ENCODE data around the gene WDR19.

WDR19 gene

DNA sequence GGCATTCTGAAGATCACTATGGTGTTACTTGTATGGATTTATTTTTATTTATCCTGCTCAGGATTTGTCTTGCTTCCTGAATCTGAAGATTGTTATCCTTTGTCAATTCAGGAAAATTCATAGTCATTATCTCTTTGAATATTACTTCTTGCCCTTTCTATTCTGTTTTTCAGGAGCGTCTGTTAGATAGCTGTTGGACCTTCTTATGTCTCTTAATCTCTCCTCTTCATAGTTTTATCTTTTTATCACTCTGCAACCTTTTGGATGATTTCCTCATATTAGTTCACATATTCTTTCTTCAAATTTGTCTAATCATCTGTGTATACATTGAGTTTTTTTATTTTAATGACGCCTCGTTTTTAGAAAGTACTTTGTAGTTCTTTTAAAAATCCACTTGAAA, 19.6 kb downstream of the WDR19 start:
- Mint-ChIP-seq H3K9me3 (peaks cover 2% of the 10 kb centered on the region), H3K36me3 (ENCODE audit: low read depth) (peaks cover 6% of the 10 kb centered on the region), H3K4me3 (no peak overlapping the region), H3K4me1 (ENCODE audit: low read depth) (peaks cover 3% of the 10 kb centered on the region), H3K27ac (no peak overlapping the region), H3K27me3 (ENCODE audit: low read depth) (no peaks in the 10 kb centered on the region)

DNA sequence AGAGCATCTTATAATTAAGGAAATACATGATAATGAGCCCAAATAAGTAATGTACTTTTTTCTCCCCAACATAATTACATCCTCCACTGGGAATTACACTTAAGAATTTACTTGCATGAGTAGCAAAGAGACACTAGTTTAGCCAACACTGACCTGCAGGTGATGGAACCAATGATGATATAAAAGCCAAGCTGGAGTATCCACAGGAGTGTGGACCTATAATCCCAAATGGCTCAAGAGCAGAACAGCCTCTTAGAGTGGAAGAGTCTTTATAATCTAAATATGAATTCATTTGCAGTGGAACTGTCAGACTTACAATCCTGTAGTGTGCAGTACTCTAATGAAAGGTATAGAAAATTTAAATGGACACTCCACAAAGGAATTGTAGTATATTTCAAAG, 22.2 kb downstream of the WDR19 start:
- Mint-ChIP-seq H3K9me3 (peaks cover 2% of the 10 kb centered on the region), H3K27me3 (ENCODE audit: low read depth) (no peaks in the 10 kb centered on the region), H3K4me1 (ENCODE audit: low read depth) (peaks cover 3% of the 10 kb centered on the region), H3K4me3 (no peak overlapping the region), H3K36me3 (ENCODE audit: low read depth) (peaks cover 10% of the 10 kb centered on the region), H3K27ac (no peak overlapping the region)

DNA sequence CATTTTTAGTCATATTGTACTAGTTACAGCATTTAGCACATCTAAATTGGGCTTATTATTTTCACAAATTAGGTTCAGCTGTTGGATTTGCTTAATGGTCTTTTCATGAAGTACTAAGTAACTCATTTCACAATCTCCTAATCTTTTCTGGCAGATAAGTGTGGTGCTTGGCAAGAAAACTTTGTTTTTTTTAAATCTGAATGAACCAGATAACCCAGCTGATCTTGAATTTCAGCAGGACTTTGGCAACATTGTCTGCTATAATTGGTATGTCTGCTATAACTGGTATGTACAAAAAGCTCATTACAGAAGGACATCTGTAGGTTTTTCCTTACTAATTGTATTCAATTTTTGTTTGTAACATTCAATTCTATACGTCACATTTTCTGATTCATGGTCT, 22.7 kb downstream of the WDR19 start:
- peaks cover 2% of the 10 kb centered on the region for H3K9me3 Mint-ChIP-seq
- no peak overlapping the region for H3K4me3 Mint-ChIP-seq
- H3K27ac Mint-ChIP-seq, result no peak overlapping the region
- peaks cover 10% of the 10 kb centered on the region for H3K36me3 Mint-ChIP-seq (ENCODE audit: low read depth)
- H3K27me3 Mint-ChIP-seq (ENCODE audit: low read depth), result no peaks in the 10 kb centered on the region
- peaks cover 3% of the 10 kb centered on the region for H3K4me1 Mint-ChIP-seq (ENCODE audit: low read depth)

DNA sequence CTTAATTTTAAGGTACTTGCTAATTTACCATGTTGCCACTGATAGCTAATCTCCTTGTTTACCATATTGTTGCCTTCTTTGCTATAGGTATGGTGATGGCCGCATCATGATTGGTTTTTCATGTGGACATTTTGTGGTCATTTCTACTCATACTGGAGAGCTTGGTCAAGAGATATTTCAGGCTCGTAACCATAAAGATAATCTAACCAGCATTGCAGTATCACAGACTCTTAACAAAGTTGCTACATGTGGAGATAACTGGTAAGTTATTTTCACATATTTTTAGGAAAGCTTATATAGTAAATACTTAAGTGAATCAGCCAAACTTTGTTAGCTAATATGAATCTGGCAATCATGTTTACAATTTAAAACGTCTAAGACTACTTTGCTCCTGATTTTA, 23.1 kb downstream of the WDR19 start:
- peaks cover 2% of the 10 kb centered on the region for H3K9me3 Mint-ChIP-seq
- peaks cover 3% of the 10 kb centered on the region for H3K4me1 Mint-ChIP-seq (ENCODE audit: low read depth)
- H3K36me3 Mint-ChIP-seq (ENCODE audit: low read depth), result peaks cover 10% of the 10 kb centered on the region
- no peaks in the 10 kb centered on the region for H3K27me3 Mint-ChIP-seq (ENCODE audit: low read depth)
- H3K27ac Mint-ChIP-seq, result no peak overlapping the region
- no peak overlapping the region for H3K4me3 Mint-ChIP-seq

DNA sequence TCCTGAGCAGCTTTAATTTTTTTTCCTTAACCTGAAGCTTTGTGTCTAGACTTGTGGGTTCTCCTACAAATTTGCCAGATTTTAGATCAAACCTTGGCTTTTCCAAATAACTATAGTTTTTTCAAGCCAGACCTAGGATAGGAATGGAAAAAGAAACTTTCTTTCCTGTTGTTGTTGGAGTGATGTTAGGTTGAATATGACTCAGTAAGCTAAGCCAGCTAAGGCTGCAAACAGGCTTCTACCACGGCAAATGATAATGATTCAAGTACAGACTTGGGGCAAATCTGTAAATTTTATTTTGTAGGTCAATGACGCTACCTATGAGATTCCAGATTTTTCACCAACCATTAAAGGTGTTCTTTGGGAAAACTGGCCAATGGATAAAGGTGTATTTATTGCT, 45.6 kb downstream of the WDR19 start:
- H3K4me1 Mint-ChIP-seq (ENCODE audit: low read depth), result no peaks in the 10 kb centered on the region
- H3K27ac Mint-ChIP-seq, result no peak overlapping the region

DNA sequence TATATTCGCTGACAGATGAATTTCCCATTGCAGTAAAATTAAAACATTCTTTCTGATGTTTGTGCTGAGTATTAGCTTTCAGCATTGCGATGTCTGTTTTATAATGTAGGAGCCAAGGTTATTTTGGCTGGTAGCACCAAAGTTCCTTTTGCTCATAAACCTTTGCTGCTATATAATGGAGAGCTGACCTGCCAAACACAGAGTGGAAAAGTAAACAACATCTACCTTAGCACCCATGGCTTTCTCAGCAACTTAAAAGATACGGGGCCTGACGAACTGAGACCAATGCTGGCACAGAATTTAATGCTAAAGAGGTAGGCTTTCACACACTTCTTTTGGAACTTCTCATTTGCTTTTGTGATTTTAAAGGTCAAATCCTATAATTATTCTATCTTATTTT, 46.0 kb downstream of the WDR19 start:
- Mint-ChIP-seq H3K27ac (no peak overlapping the region), H3K27me3 (ENCODE audit: low read depth) (no peaks in the 10 kb centered on the region), H3K36me3 (ENCODE audit: low read depth) (no peaks in the 10 kb centered on the region), H3K4me1 (ENCODE audit: low read depth) (no peaks in the 10 kb centered on the region), H3K4me3 (no peak overlapping the region), H3K9me3 (no peaks in the 10 kb centered on the region)

More for the DNA sequence above, 45.6 kb downstream of the WDR19 start:
- no peak overlapping the region for H3K4me3 Mint-ChIP-seq
- H3K36me3 Mint-ChIP-seq (ENCODE audit: low read depth), result no peaks in the 10 kb centered on the region
- H3K9me3 Mint-ChIP-seq, result no peaks in the 10 kb centered on the region
- H3K27me3 Mint-ChIP-seq (ENCODE audit: low read depth), result no peaks in the 10 kb centered on the region

DNA sequence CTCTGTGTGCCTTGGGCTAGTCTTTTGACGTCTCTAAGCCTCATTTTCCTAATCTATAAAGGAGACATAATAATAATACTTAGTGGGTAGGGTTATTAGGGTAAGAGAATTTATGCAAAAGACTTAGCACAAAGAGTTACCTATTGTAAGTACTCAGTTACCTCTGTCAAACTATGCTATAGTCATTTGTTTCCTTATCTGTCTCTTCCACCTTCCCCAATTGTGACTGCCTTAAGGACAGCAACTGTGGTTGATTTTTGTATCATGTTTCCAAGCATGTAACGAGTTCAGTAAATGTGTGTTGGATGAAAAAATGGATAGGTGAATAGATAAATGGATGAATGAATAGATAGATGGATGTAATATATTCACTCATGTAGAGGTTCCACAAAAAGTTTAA, 48.1 kb downstream of the WDR19 start:
- H3K4me3 Mint-ChIP-seq, result no peak overlapping the region
- H3K9me3 Mint-ChIP-seq, result no peaks in the 10 kb centered on the region
- no peak overlapping the region for H3K27ac Mint-ChIP-seq
- H3K4me1 Mint-ChIP-seq (ENCODE audit: low read depth), result no peaks in the 10 kb centered on the region
- no peaks in the 10 kb centered on the region for H3K36me3 Mint-ChIP-seq (ENCODE audit: low read depth)
- no peaks in the 10 kb centered on the region for H3K27me3 Mint-ChIP-seq (ENCODE audit: low read depth)

DNA sequence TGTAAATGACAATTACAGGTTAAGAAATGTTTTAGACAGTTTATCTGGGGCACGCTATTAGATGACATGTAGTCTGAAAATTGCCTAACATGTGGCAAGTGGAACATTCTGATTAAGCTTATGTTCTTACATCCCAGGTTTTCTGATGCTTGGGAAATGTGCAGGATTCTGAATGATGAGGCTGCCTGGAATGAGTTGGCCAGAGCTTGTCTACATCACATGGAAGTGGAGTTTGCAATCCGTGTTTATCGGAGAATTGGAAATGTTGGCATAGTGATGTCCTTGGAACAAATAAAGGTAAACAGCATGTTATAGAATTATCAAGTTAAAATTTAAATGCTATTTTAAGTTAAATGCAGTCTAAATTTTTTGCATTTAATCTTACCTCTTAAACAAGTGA, 49.3 kb downstream of the WDR19 start:
- Mint-ChIP-seq H3K9me3 (no peaks in the 10 kb centered on the region), H3K4me3 (no peak overlapping the region), H3K27me3 (ENCODE audit: low read depth) (no peaks in the 10 kb centered on the region), H3K4me1 (ENCODE audit: low read depth) (no peaks in the 10 kb centered on the region), H3K36me3 (ENCODE audit: low read depth) (no peaks in the 10 kb centered on the region), H3K27ac (no peak overlapping the region)

DNA sequence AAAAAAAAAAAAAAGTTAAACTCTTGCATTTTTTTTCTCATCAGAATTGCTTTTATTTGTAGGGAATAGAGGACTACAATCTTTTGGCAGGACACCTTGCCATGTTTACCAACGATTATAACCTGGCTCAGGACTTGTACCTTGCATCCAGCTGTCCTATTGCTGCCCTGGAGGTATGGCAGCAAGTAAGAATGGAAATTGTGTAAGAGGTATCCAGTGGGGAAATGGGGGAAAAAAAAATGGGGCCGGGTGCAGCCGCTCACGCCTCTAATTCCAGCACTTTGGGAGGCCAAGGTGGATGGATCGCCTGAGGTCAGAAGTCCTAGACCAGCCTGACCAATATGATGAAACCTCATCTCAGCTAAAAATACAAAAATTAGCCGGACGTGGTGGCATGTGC, 49.8 kb downstream of the WDR19 start:
- Mint-ChIP-seq H3K4me3 (no peak overlapping the region), H3K27me3 (ENCODE audit: low read depth) (no peaks in the 10 kb centered on the region), H3K27ac (no peak overlapping the region), H3K36me3 (ENCODE audit: low read depth) (no peaks in the 10 kb centered on the region), H3K9me3 (no peaks in the 10 kb centered on the region), H3K4me1 (ENCODE audit: low read depth) (no peaks in the 10 kb centered on the region)

DNA sequence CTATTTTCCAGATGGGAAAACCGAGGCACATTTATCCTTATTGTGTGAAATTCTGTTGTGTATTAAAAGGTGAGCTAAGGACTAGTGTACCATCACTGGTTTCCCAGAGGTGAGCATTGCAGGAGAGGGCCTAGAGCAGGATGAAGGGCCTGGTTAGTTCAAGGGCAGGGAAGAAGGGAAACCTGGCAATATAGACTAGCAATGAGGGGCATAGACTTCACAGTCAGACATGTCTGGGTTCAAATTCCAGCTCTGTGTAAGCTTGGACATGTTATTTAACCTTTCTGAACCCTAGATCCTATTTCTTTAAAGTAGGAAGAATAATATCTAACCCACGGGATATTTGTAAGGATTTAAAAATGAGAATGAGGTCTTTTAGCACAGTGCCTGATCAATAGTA, 50.8 kb downstream of the WDR19 start:
- Mint-ChIP-seq H3K27me3 (ENCODE audit: low read depth) (no peaks in the 10 kb centered on the region), H3K36me3 (ENCODE audit: low read depth) (no peaks in the 10 kb centered on the region), H3K4me1 (ENCODE audit: low read depth) (no peaks in the 10 kb centered on the region), H3K9me3 (no peaks in the 10 kb centered on the region), H3K27ac (no peak overlapping the region), H3K4me3 (no peak overlapping the region)

DNA sequence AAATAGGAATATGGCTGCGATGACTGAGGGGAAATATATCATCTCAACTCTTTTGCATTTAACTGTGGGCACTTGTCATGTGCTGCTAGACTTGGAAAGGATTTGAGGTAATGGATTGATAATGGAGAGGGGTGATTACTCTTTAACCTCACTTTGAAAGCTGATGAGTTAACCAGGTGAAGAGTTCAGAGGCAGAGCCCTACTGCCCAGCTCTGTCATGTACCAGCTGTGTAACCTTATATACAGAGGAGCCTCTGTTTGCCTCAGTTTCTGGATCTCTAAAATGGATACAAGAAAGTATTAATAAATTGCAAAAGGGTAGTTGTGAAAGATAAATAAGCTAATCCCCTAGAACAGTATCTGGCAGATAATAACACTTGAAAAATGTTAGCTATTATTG, 51.5 kb downstream of the WDR19 start:
- Mint-ChIP-seq H3K4me1 (ENCODE audit: low read depth) (no peaks in the 10 kb centered on the region), H3K36me3 (ENCODE audit: low read depth) (no peaks in the 10 kb centered on the region), H3K27ac (no peak overlapping the region), H3K9me3 (no peaks in the 10 kb centered on the region), H3K4me3 (no peak overlapping the region), H3K27me3 (ENCODE audit: low read depth) (no peaks in the 10 kb centered on the region)

DNA sequence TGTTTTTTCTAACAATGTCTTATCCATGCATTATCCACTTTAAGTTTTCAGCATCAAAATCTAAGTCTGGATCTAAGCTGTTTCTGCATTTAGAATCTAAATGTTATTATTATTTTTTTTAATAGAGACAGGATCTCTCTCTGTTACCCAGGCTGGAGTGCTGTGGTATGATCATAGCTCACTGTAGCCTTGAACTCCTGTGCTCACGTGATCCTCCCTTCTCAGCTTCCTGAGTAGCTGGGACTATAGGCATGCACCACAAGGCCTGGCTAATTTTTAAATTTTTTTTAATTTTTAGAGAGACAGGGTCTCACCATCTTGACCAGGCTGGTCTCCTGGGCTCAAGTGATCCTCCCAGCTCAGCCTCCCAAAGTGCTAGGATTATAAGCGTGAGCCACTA, 52.7 kb downstream of the WDR19 start:
- no peaks in the 10 kb centered on the region for H3K4me1 Mint-ChIP-seq (ENCODE audit: low read depth)
- no peaks in the 10 kb centered on the region for H3K36me3 Mint-ChIP-seq (ENCODE audit: low read depth)
- H3K4me3 Mint-ChIP-seq, result no peak overlapping the region
- no peaks in the 10 kb centered on the region for H3K27me3 Mint-ChIP-seq (ENCODE audit: low read depth)
- no peak overlapping the region for H3K27ac Mint-ChIP-seq
- H3K9me3 Mint-ChIP-seq, result no peaks in the 10 kb centered on the region

DNA sequence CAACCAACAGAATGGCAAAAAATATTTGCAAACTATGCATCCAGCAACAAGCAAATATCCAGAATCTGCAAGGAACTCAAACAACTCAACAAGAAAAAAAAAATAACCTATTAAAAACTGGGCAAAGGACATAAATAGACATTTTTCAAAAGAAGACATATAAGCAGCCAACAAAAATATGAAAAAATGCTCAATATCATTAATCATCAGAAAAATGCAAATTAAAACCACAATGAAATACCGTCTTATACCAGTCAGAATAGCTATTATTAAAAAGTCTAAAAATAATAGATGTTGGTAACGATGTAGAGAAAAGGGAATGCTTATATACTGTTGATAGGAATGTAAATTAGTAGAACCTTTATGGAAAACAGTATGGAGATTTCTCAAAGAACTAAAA, 53.4 kb downstream of the WDR19 start:
- no peaks in the 10 kb centered on the region for H3K9me3 Mint-ChIP-seq
- no peak overlapping the region for H3K27ac Mint-ChIP-seq
- no peaks in the 10 kb centered on the region for H3K4me1 Mint-ChIP-seq (ENCODE audit: low read depth)
- H3K4me3 Mint-ChIP-seq, result no peak overlapping the region
- no peaks in the 10 kb centered on the region for H3K27me3 Mint-ChIP-seq (ENCODE audit: low read depth)
- no peaks in the 10 kb centered on the region for H3K36me3 Mint-ChIP-seq (ENCODE audit: low read depth)

DNA sequence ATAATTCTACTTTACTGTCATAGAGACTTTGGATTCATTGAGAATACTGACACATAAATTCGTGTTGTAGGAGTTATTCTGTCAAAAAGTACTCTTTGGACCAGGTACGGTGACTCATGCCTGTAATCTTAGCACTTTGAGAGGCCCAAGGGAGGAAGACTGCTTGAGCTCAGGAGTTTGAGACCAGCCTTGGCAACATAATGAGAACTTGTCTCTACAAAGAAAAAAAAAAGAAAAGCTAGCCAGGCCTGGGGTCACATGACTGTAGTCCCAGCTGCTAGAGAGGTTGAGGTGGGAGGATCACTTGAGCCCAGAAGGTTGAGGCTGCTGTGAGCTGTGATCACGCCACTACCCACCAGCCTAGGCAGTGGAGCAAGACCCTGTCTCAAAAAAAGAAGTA, 54.9 kb downstream of the WDR19 start:
- H3K36me3 Mint-ChIP-seq (ENCODE audit: low read depth), result no peaks in the 10 kb centered on the region
- H3K27ac Mint-ChIP-seq, result no peak overlapping the region
- no peaks in the 10 kb centered on the region for H3K27me3 Mint-ChIP-seq (ENCODE audit: low read depth)
- H3K4me3 Mint-ChIP-seq, result no peak overlapping the region
- no peaks in the 10 kb centered on the region for H3K4me1 Mint-ChIP-seq (ENCODE audit: low read depth)
- H3K9me3 Mint-ChIP-seq, result no peaks in the 10 kb centered on the region

DNA sequence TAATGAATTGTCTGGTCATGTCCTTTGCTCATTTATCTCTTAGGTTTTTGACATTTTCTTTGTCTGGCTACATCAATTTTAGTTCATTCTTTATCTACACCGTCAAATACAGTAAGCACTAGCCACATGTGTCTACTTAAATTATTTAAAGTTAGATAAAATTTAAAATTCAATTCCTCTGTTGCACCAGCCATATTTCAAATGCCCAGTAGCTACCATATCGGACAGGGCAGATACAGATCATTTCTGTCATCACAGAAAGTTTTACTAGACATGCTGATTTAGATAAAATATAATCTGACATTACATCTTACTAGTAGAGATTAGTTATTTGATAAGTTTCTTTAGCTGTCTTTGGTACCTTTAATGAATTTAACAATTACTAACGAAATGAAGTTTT, 61.1 kb downstream of the WDR19 start:
- Mint-ChIP-seq H3K27me3 (ENCODE audit: low read depth) (peaks cover 4% of the 10 kb centered on the region), H3K9me3 (peaks cover 5% of the 10 kb centered on the region), H3K4me3 (no peak overlapping the region), H3K36me3 (ENCODE audit: low read depth) (peaks cover 1% of the 10 kb centered on the region), H3K27ac (no peak overlapping the region), H3K4me1 (ENCODE audit: low read depth) (no peaks in the 10 kb centered on the region)

DNA sequence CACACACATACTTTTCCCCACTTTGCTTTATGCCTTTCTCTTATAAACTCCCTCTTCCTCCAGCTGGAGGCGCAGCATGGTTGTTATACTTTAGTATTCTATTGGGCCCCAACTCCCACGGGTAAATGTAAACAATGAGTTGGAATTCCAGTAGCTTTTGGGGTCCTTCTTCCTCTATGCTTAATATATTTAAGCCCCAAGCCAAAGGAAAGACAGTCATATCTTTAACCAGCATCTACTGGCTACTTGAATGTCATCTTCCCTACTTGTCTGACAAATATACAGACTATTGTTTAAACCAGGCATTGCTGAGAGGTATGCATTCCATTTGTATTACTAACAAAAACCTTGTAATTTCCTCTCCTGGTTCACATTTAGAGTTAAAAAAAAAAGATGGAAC, 72.9 kb downstream of the WDR19 start:
- H3K27ac Mint-ChIP-seq, result no peak overlapping the region
- H3K4me3 Mint-ChIP-seq, result no peak overlapping the region

More for the DNA sequence above, 72.9 kb downstream of the WDR19 start:
- peaks cover 2% of the 10 kb centered on the region for H3K36me3 Mint-ChIP-seq (ENCODE audit: low read depth)
- H3K4me1 Mint-ChIP-seq (ENCODE audit: low read depth), result no peaks in the 10 kb centered on the region
- H3K27me3 Mint-ChIP-seq (ENCODE audit: low read depth), result no peaks in the 10 kb centered on the region
- no peaks in the 10 kb centered on the region for H3K9me3 Mint-ChIP-seq
